ENCODE results near the gene ZNF83.

DNA sequence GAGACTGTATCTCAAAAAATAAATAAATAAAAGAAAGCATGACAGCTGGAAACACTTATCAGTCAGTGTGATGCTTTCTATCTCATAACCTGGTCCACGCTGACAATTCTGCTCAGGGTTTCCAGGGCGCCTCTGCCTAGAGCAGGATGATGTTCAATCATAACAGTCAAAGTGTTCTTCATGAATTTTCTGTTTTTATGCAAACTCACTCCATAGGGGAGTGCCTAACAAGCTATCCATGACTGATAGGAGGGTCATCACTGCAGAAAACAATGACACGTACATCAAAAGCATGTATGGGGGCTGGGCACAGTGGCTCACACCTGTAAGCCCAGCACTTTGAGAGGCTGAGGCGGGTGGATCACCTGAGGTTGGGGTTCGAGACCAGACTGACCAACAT, 41.4 kb upstream of the ZNF83 start:
- TF ChIP-seq, protein P1, sequence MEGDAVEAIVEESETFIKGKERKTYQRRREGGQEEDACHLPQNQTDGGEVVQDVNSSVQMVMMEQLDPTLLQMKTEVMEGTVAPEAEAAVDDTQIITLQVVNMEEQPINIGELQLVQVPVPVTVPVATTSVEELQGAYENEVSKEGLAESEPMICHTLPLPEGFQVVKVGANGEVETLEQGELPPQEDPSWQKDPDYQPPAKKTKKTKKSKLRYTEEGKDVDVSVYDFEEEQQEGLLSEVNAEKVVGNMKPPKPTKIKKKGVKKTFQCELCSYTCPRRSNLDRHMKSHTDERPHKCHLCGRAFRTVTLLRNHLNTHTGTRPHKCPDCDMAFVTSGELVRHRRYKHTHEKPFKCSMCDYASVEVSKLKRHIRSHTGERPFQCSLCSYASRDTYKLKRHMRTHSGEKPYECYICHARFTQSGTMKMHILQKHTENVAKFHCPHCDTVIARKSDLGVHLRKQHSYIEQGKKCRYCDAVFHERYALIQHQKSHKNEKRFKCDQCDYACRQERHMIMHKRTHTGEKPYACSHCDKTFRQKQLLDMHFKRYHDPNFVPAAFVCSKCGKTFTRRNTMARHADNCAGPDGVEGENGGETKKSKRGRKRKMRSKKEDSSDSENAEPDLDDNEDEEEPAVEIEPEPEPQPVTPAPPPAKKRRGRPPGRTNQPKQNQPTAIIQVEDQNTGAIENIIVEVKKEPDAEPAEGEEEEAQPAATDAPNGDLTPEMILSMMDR (IDR thresholded peaks at IDR 0.05) = no peak
- no peak for TF ChIP-seq POLR2A (IDR thresholded peaks at IDR 0.05)
